IPS-20b (cell line): ENCODE data around the gene SCN1B.
"Not testable (repeated sequence)": the region's sequence is repeated elsewhere in the genome, so short reads cannot be mapped to it uniquely, and the experiment has no call there.

Experiments used
- H3K27ac ChIP-seq: one replicate; pipeline ENCODE4 v1.5.1; 2013; ENCODE audit warnings: low read length
- H3K27me3 ChIP-seq: 2 replicates; pipeline ENCODE4 v1.6.1; 2013; ENCODE audit warnings: mild to moderate bottlenecking, low read length, inconsistent platforms; ENCODE audit not compliant: insufficient read depth
- H3K36me3 ChIP-seq: 2 replicates; pipeline ENCODE4 v1.6.1; 2013; ENCODE audit warnings: low read depth, mild to moderate bottlenecking, inconsistent platforms, low read length, moderate library complexity; ENCODE audit not compliant: insufficient read depth
- H3K4me1 ChIP-seq: 2 replicates; pipeline ENCODE4 v1.6.1; 2013; ENCODE audit warnings: mild to moderate bottlenecking, control low read depth, inconsistent platforms, low read length, moderate library complexity; ENCODE audit not compliant: insufficient read depth
- H3K4me3 ChIP-seq: 2 replicates; pipeline ENCODE4 v1.5.1; 2013; ENCODE audit warnings: mild to moderate bottlenecking, low read length, inconsistent platforms
- H3K9ac ChIP-seq: 2 replicates; pipeline ENCODE4 v1.6.1; 2013; ENCODE audit warnings: low read depth, mild to moderate bottlenecking, inconsistent platforms, low read length, moderate library complexity
- H3K9me3 ChIP-seq: 2 replicates; pipeline ENCODE4 v1.6.1; 2013; ENCODE audit warnings: mild to moderate bottlenecking, low read depth, low read length, inconsistent platforms; ENCODE audit not compliant: insufficient read depth

The SCN1B gene

GRCh38 chr19:35005256-35005977 is 24.9 kb upstream of the SCN1B start:
- no peak overlapping the region for H3K27ac ChIP-seq
- H3K9ac ChIP-seq: no peak overlapping the region
- H3K4me3 ChIP-seq: no peak overlapping the region
- peaks cover 66% of the 10 kb centered on the region for H3K36me3 ChIP-seq
- no peaks in the 10 kb centered on the region for H3K27me3 ChIP-seq
- peaks cover 10% of the 10 kb centered on the region for H3K4me1 ChIP-seq
- no peaks in the 10 kb centered on the region for H3K9me3 ChIP-seq

- not testable (repeated sequence) for H3K9me3 ChIP-seq, H3K4me1 ChIP-seq, H3K27ac ChIP-seq, H3K4me3 ChIP-seq, H3K27me3 ChIP-seq, H3K9ac ChIP-seq
- peaks cover 72% of the 10 kb centered on the region for H3K36me3 ChIP-seq
Measured at GRCh38 chr19:35006007-35006341, 24.3 kb upstream of the SCN1B start.

- Histone ChIP-seq H3K4me1 (peaks cover 10% of the 10 kb centered on the region), H3K9ac (no peak overlapping the region), H3K4me3 (no peak overlapping the region), H3K9me3 (no peaks in the 10 kb centered on the region), H3K36me3 (peaks cover 73% of the 10 kb centered on the region), H3K27me3 (no peaks in the 10 kb centered on the region), H3K27ac (no peak overlapping the region)
Measured at GRCh38 chr19:35006342-35006998, 23.8 kb upstream of the SCN1B start.

GRCh38 chr19:35006999-35007365 is 23.3 kb upstream of the SCN1B start:
- Histone ChIP-seq H3K4me3 (no peak overlapping the region), H3K9me3 (no peaks in the 10 kb centered on the region), H3K27me3 (no peaks in the 10 kb centered on the region), H3K27ac (no peak overlapping the region), H3K9ac (no peak overlapping the region), H3K4me1 (peaks cover 7% of the 10 kb centered on the region), H3K36me3 (peaks cover 74% of the 10 kb centered on the region)

- not testable (repeated sequence) for H3K9ac ChIP-seq, H3K4me1 ChIP-seq, H3K4me3 ChIP-seq, H3K9me3 ChIP-seq, H3K27me3 ChIP-seq, H3K27ac ChIP-seq
- peaks cover 76% of the 10 kb centered on the region for H3K36me3 ChIP-seq
Measured at GRCh38 chr19:35007427-35007826, 22.8 kb upstream of the SCN1B start.

DNA sequence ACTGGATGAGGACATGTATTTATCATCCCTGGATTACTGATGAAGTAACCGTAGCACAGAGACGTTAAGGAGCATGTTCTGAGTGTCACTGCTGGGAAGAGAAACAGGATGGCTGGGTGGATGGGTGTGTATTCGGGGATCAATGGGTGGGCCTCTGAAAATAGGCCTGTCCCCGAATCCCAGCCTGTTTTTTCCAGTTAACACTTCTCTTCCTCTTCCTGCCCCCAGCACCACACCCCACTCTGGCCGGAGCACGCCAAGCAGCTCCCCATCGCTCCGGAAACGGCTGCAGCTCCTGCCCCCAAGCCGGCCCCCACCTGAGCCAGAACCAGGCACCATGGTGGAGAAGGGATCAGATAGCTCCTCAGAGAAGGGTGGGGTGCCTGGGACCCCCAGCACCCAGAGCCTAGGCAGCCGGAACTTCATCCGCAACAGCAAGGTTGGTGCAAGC is 21.4 kb upstream of the SCN1B start:
- Histone ChIP-seq H3K9me3 (no peaks in the 10 kb centered on the region), H3K27me3 (no peaks in the 10 kb centered on the region), H3K4me3 (no peak overlapping the region), H3K9ac (no peak overlapping the region), H3K36me3 (peaks cover 81% of the 10 kb centered on the region), H3K27ac (no peak overlapping the region), H3K4me1 (no peaks in the 10 kb centered on the region)

DNA sequence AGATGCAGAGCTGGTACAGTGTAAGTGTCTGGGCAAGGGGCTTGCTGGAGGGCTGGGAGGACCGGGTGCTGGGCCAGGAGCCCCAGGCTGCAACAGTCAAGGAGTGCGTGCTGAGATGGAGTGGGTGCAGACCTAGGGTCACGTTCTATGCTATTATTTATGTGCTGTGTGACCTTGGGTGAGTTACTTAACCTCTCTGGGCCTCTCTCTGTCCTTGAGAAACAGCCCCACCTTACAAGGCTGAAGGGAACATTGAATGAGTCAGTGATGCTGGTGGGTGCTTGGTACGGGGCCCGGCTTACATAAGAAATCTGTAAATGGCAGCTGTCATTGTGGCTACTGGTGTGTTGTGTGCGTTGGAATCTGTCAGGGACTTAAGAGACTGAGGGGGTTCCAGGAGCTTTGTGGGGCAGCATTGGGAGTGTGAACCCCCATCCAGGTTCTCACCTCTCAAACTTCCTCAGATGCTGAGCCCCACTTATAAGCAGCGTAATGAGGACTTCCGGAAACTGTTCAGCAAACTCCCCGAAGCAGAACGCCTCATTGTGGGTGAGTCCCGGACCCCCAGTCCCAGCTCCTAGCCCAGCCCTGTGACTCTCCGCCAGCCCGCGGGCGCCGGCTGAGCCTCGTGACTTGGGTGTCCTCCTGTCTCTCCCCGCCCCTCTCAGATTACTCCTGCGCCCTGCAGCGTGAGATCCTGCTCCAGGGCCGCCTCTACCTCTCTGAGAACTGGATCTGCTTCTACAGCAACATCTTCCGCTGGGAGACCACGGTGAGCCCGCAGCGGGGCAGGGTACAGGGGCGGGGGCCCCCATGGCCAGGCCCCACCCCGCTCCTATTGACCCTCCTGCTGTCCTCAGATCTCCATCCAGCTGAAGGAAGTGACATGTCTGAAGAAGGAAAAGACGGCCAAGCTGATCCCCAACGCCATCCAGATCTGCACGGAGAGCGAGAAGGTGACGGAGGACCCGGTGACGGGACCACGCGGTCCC is 20.6 kb upstream of the SCN1B start:
- no peak overlapping the region for H3K9ac ChIP-seq
- H3K4me3 ChIP-seq: no peak overlapping the region
- no peaks in the 10 kb centered on the region for H3K9me3 ChIP-seq
- H3K27me3 ChIP-seq: no peaks in the 10 kb centered on the region
- no peaks in the 10 kb centered on the region for H3K4me1 ChIP-seq
- no peak overlapping the region for H3K27ac ChIP-seq
- H3K36me3 ChIP-seq: peaks cover 81% of the 10 kb centered on the region

GRCh38 chr19:35011091-35011689 is 19.1 kb upstream of the SCN1B start:
- Histone ChIP-seq H3K9me3 (no peaks in the 10 kb centered on the region), H3K4me1 (no peaks in the 10 kb centered on the region), H3K27me3 (no peaks in the 10 kb centered on the region), H3K36me3 (peaks cover 84% of the 10 kb centered on the region), H3K27ac (no peak overlapping the region), H3K9ac (no peak overlapping the region), H3K4me3 (no peak overlapping the region)

DNA sequence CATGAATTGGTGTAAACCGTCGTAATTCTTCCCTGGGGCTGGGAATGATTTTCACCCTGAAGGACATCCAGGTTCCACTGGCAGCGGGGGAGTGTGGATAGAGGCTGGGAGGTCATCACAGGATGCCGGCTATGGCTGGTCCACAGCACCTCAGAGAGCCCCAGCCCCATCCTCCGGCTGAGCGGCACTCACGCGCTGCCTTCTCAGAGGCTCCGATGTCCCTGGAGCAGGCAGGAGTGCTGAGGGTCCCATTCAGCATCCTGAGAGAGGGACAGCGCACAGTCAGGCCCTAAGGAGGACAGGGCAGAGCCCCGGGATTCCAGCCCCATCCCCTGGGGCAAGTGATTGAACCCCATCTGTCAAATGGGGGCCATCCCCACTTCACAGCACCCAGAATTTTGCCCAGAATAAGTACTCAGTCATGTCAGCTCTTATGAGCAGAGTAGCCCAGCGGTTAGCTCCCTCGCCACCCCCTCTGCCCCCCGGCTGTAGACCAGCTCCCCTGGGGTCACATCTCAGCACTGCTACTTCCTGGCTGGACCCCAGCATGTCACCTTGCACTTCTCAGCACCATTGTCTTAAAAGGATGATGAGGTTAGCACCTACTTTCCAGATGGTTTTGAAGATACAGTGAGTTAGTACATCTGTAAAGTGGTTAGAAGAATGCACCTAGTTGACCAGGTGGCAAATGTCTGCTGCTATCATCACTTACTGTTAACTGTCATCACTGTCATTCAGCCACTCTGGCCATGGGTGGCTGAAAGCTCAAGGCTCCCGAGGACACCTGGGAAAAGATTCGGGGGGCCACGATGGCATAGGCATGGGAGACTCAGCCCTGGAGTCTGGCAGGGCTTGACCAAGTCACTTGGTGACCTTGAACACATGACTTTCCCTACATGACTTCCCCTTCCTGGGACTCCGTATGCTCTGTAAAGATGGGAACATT is 18.3 kb upstream of the SCN1B start:
- Histone ChIP-seq H3K36me3 (peaks cover 84% of the 10 kb centered on the region), H3K9me3 (no peaks in the 10 kb centered on the region), H3K4me1 (no peaks in the 10 kb centered on the region), H3K27me3 (no peaks in the 10 kb centered on the region), H3K4me3 (no peak overlapping the region), H3K9ac (no peak overlapping the region), H3K27ac (no peak overlapping the region)

DNA sequence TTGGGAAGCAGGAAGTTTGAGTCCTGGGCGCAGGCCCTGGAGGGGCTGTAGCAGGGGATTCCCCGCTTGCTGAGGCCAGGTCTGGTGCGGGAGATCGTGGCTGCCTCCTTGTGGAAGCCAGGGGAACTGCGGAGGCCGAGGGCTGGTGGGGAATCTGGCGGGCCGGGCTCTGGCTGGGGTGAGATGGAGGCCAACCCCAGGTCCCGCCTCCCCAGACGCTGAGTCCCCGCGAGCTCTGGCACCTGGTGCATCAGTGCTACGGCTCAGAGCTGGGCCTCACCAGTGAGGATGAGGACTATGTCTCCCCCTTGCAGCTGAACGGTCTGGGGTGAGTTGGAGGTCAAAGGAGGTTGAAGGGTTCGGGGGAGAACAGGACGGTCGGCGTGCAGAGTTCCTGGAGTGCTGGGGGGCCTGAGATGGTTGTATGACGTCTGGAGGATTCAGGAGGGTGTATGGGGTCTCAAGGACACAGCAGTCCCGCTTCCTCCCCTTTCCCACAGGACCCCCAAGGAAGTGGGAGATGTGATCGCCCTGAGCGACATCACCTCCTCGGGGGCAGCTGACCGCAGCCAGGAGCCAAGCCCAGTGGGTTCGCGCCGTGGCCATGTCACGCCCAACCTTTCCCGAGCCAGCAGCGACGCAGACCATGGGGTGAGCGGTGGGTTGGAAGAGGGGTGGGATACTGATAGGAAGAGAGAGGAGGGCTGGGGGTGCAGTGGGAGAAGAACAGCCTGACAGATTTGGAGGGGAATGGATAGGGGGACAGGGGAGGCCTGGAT is 17.0 kb upstream of the SCN1B start:
- H3K4me1 ChIP-seq: no peaks in the 10 kb centered on the region
- H3K27me3 ChIP-seq: no peaks in the 10 kb centered on the region
- no peak overlapping the region for H3K27ac ChIP-seq
- H3K4me3 ChIP-seq: no peak overlapping the region
- peaks cover 94% of the 10 kb centered on the region for H3K36me3 ChIP-seq
- H3K9me3 ChIP-seq: no peaks in the 10 kb centered on the region
- H3K9ac ChIP-seq: no peak overlapping the region
